Stomach (tissue), 9 donors: Measurements from ENCODE around the gene KRTAP4-12. TPM values are rescaled to one million over a fixed set of nuclear protein-coding genes. Genes with fewer than 3 reads are reported as not detected.
"Not testable (repeated sequence)": the region's sequence is repeated elsewhere in the genome, so short reads cannot be mapped to it uniquely, and the experiment has no call there.

Experiments
- DNase-seq, 2 donors: peaks; one replicate each; pipeline versions ENCODE4 v3.0.0 to v3.0.0-alpha.2; 2013 to 2019
- H3K27ac ChIP-seq, 5 donors: fragments of 200-600 bp in 4 of 5; sonication (generic) in 4 of 5; one replicate each; pipeline ENCODE4 v1.5.1; 2013 to 2019; ENCODE audit warnings: mild to moderate bottlenecking in 1 of 5, moderate library complexity in 1 of 5
- H3K27me3 ChIP-seq, 3 donors: fragments of 200-600 bp; sonication (generic); one replicate each; pipeline ENCODE4 v1.5.1; 2017 to 2019; ENCODE audit warnings: mixed run types in 1 of 3
- H3K36me3 ChIP-seq, 4 donors: fragments of 200-600 bp; sonication (generic); 1 replicate in 3 of 4; 2 replicates in 1 of 4; pipeline ENCODE4 v1.5.1; 2016 to 2019
- H3K4me1 ChIP-seq, 4 donors: fragments of 200-600 bp; sonication (generic); one replicate each; pipeline ENCODE4 v1.5.1; 2016 to 2019
- H3K4me3 ChIP-seq, 4 donors: fragments of 200-600 bp; sonication (generic) in 3 of 4; one replicate each; pipeline ENCODE4 v1.5.1; 2016 to 2019; ENCODE audit warnings: mild to moderate bottlenecking in 1 of 4
- H3K9me3 ChIP-seq, 4 donors: fragments of 200-600 bp; sonication (generic); one replicate each; pipeline ENCODE4 v1.5.1; 2016 to 2019
- CTCF ChIP-seq, 7 experiments: fragments of 450-650 bp in 4 of 7; fragments of 200-600 bp in 3 of 7; sonication (generic) in 3 of 7; IDR thresholded peaks; one replicate each; pipeline ENCODE4 v1.5.1; 2016 to 2019; ENCODE audit warnings: antibody characterized with exemption in 7 of 7, control low read depth in 2 of 7, mild to moderate bottlenecking in 1 of 7
- EP300 ChIP-seq: sonication (generic); formaldehyde crosslinking; IDR thresholded peaks from one replicate; pipeline ENCODE4 v1.6.1; 2017; ENCODE audit warnings: antibody characterized with exemption
- POLR2A ChIP-seq, 4 donors: fragments of 450-650 bp; IDR thresholded peaks; one replicate each; pipeline ENCODE4 v1.6.1; 2016; ENCODE audit warnings: antibody characterized with exemption in 4 of 4, control low read depth in 2 of 4, mild to moderate bottlenecking in 1 of 4, moderate library complexity in 1 of 4
- POLR2AphosphoS5 ChIP-seq, 3 donors: sonication (generic); formaldehyde crosslinking; IDR thresholded peaks; one replicate each; pipeline ENCODE4 v1.6.1; 2016; ENCODE audit warnings: antibody characterized with exemption in 3 of 3
- WGBS, 5 donors: extraction: QIAGEN DNeasy Blood & Tissue Kit in 3 of 5; methylation state at CpG; one replicate each; pipeline versions ENCODE4 v1.1.5 to v1.1.7; 2013 to 2018; 5-methylcytosine and 5-hydroxymethylcytosine counted together
- intact Hi-C: fragments of 100-400 bp; cut with DNase I; formaldehyde crosslinking; loops from one replicate; pipeline ENCODE4 v1.15.1; 2023; ENCODE audit warnings: low total_unique reads
- polyA plus RNA-seq, 3 donors: library from polyadenylated mRNA; stranded (reverse); fragments of 200-250 nt; gene quantifications; one replicate each; pipeline ENCODE4 v1.2.3, GENCODE V29; 2013
- total RNA-seq, 5 donors: library from RNA; depleted of rRNA; stranded (reverse); fragments of >200 nt; gene quantifications; one replicate each; pipeline versions ENCODE4 v1.1.0 to v1.2.3, GENCODE V29; 2014 to 2016
- donor health status: healthy with polysubstance abuse.
- donor health status: Bipolar disorder and iron deficiency.
- donor health status: healthy.

The KRTAP4-12 gene
- total and polyA plus RNA-seq, 8 donors, result not detected

- Histone ChIP-seq H3K9me3 (no peaks in the 10 kb centered on the region), H3K4me3 (no peak within 1 kb of the TSS), H3K36me3 (no peaks in the 10 kb centered on the region), H3K4me1 (no peaks in the 10 kb centered on the region), H3K27ac (no peak within 1 kb of the TSS), H3K27me3 (peaks cover 0 to 17% (median 0%) of the 10 kb centered on the region in 3 donors)
- TF ChIP-seq CTCF (IDR thresholded peaks at IDR 0.05) (no peak), POLR2AphosphoS5 (IDR thresholded peaks at IDR 0.05) (no peak), POLR2A (IDR thresholded peaks at IDR 0.05) (no peak), EP300 (no peak)
- WGBS, 5 donors, result 50 to 59% (median 57%) methylated on average over 2 of the region's 2 CpGs
- DNase-seq, result no peak
- intact Hi-C loops, result no loop called here
Measured at GRCh38 chr17:41149652-41149985, 25.6 kb upstream of the KRTAP4-12 start, which contains the start of gene KRTAP4-5. KRTAP4-5 (minus strand) TSS chr17:41149825; CDS start chr17:41149767, 58 bp downstream.

- H3K9me3 ChIP-seq, H3K36me3 ChIP-seq, H3K4me3 ChIP-seq, DNase-seq, intact Hi-C loops, H3K4me1 ChIP-seq, H3K27ac ChIP-seq: not testable (repeated sequence)
- H3K27me3 ChIP-seq, result peaks cover 0 to 13% (median 0%) of the 10 kb centered on the region in 3 donors
- 71 to 83% (median 78%) methylated on average over 8 to 10 of the region's 10 CpGs for WGBS, 5 donors
Measured at GRCh38 chr17:41148971-41149651, 25.1 kb upstream of the KRTAP4-12 start.

- TF ChIP-seq EP300 (no peak), CTCF (IDR thresholded peaks at IDR 0.05) (no peak), POLR2A (IDR thresholded peaks at IDR 0.05) (no peak), POLR2AphosphoS5 (IDR thresholded peaks at IDR 0.05) (no peak)
- no peak for DNase-seq
- WGBS, 5 donors, result 70 to 96% (median 92%) methylated on average over 2 of the region's 2 CpGs
- Histone ChIP-seq H3K9me3 (peaks cover 0 to 18% (median 15%) of the 10 kb centered on the region in 4 donors), H3K27ac (no peak overlapping the region), H3K36me3 (no peaks in the 10 kb centered on the region), H3K4me3 (no peak overlapping the region), H3K27me3 (peaks cover 0 to 13% (median 0%) of the 10 kb centered on the region in 3 donors), H3K4me1 (no peaks in the 10 kb centered on the region)
- intact Hi-C loops, result no loop called here
Measured at GRCh38 chr17:41147531-41148204, 23.7 kb upstream of the KRTAP4-12 start.

- H3K4me3 ChIP-seq, result no peak overlapping the region
- H3K9me3 ChIP-seq, result peaks cover 0 to 32% (median 23%) of the 10 kb centered on the region in 4 donors
- no peaks in the 10 kb centered on the region for H3K4me1 ChIP-seq
- intact Hi-C loops, result no loop called here
- no peak overlapping the region for H3K27ac ChIP-seq
- TF ChIP-seq POLR2A (IDR thresholded peaks at IDR 0.05), result no peak
- no peaks in the 10 kb centered on the region for H3K36me3 ChIP-seq
- peaks cover 0 to 13% (median 0%) of the 10 kb centered on the region in 3 donors for H3K27me3 ChIP-seq
- 84 to 91% (median 88%) methylated on average over 2 of the region's 2 CpGs for WGBS, 5 donors
- DNase-seq, result no peak
Measured at GRCh38 chr17:41145261-41145660, 21.3 kb upstream of the KRTAP4-12 start.

- Histone ChIP-seq H3K27ac (no peak overlapping the region), H3K27me3 (peaks cover 0 to 13% (median 0%) of the 10 kb centered on the region in 3 donors)
- TF ChIP-seq EP300 (no peak), CTCF (IDR thresholded peaks at IDR 0.05) (no peak)
Measured at GRCh38 chr17:41144846-41145245, 20.9 kb upstream of the KRTAP4-12 start.

More at GRCh38 chr17:41144846-41145245, 20.9 kb upstream of the KRTAP4-12 start:
- intact Hi-C loops, result no loop called here
- H3K36me3 ChIP-seq, result no peaks in the 10 kb centered on the region
- no peaks in the 10 kb centered on the region for H3K4me1 ChIP-seq
- DNase-seq, result no peak
- peaks cover 0 to 36% (median 28%) of the 10 kb centered on the region in 4 donors for H3K9me3 ChIP-seq
- 67 to 84% (median 79%) methylated on average over 1 of the region's 1 CpG for WGBS, 5 donors
- no peak overlapping the region for H3K4me3 ChIP-seq
